Measurements from ENCODE around the gene BRD1. TPM values are rescaled to one million over a fixed set of nuclear protein-coding genes. Genes with fewer than 3 reads are reported as not detected.

Gene BRD1
- total RNA-seq (133 TPM), polyA plus RNA-seq (1 to 10 TPM; 2.0 to 2.4 (median 2.2) TPM)

- H3K36me3 Mint-ChIP-seq: peaks cover 9% of the 10 kb centered on the region
- no peaks in the 10 kb centered on the region for H3K9me3 Mint-ChIP-seq
- H3K36me3 ChIP-seq (ENCODE audit: control insufficient read depth, insufficient read depth, low read length): peaks cover 15% of the 10 kb centered on the region
- peak within 1 kb of the TSS; percentile 93 to 98 (median 94) for H3K4me3 Mint-ChIP-seq
- H3K9me3 ChIP-seq (ENCODE audit: control insufficient read depth in 2 of 2, low read length in 2 of 2): no peaks in the 10 kb centered on the region
- H3K4me1 ChIP-seq (ENCODE audit: control insufficient read depth, insufficient read depth, low read length, poor library complexity, severe bottlenecking): peaks cover 54% of the 10 kb centered on the region
- ATAC-seq (ENCODE audit: low read depth in 2 of 2) (peak; percentile 50 to 54), DNase-seq (peak; percentile 30 to 77 (median 48))
- peak within 1 kb of the TSS; percentile 83 for H3K27ac ChIP-seq (ENCODE audit: insufficient read depth, low read length, poor library complexity, severe bottlenecking)
- H3K27ac Mint-ChIP-seq: peak within 1 kb of the TSS; percentile 93 to 98 (median 93)
- peaks cover 20 to 56% (median 33%) of the 10 kb centered on the region in 4 donors for H3K4me1 Mint-ChIP-seq
- H3K27me3 ChIP-seq (ENCODE audit: control insufficient read depth, insufficient read depth, low read length): no peaks in the 10 kb centered on the region
- H3K27me3 Mint-ChIP-seq: peaks cover 4% of the 10 kb centered on the region
- peak within 1 kb of the TSS; percentile 76 for H3K4me3 ChIP-seq (ENCODE audit: low read depth, low read length)
Observed at GRCh38 chr22:49827853-49828598, at the start of gene BRD1. BRD1 (minus strand) TSS chr22:49827873; CDS start chr22:49824317, 3,556 bp downstream.

DNA sequence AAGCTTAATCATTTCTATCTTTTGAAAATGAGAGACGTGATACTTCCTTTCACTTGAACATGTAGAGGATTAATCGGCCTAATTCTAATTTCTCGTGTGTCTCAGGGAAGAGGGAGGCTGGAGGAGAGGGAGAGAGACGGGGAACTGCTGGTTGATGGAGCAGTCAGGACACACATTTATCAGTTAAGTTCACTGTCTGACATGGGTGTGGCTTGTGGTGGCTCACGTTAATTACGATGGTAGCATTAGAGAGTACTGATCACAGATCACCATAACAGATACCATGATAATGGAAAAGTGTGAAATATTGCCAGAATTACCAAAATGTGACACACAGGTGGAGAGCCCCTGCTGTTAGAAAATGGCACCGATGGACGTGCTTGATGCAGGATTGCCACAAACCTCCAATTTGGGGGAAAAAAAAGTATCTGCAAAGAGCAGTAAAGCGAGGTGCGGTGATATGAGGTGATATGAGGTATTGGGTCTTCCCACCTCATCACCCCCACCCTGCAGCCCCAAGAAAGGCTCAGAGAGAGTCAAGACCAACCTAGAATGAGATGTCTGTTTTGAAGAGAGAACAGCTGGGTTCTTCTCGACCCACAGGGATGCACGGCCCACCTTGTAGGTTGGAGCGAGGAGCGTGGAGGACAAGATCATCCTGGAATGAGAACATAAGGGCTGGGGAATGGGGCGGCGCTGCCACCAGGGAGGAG lies 45.7 kb upstream of the BRD1 start:
- Mint-ChIP-seq H3K9me3 (peaks cover 0 to 7% (median 4%) of the 10 kb centered on the region in 7 donors), H3K4me1 (peaks cover 25 to 60% (median 45%) of the 10 kb centered on the region in 4 donors), H3K27me3 (peaks cover 11% of the 10 kb centered on the region), H3K27ac (peak overlapping the region in 2 of 3 donors; percentile 10 to 71), H3K4me3 (peak overlapping the region in 1 of 4 donors; percentile 33), H3K36me3 (peaks cover 46% of the 10 kb centered on the region)
- peaks cover 13% of the 10 kb centered on the region for H3K4me1 ChIP-seq (ENCODE audit: control insufficient read depth, insufficient read depth, low read length, poor library complexity, severe bottlenecking)
- DNase-seq: no peak
- H3K4me3 ChIP-seq (ENCODE audit: low read depth, low read length): no peak overlapping the region
- no peak for ATAC-seq (ENCODE audit: low read depth in 2 of 2)
- H3K27ac ChIP-seq (ENCODE audit: insufficient read depth, low read length, poor library complexity, severe bottlenecking): no peak overlapping the region
- peaks cover 0 to 2% of the 10 kb centered on the region in 2 experiments for H3K9me3 ChIP-seq (ENCODE audit: control insufficient read depth in 2 of 2, low read length in 2 of 2)
- H3K36me3 ChIP-seq (ENCODE audit: control insufficient read depth, insufficient read depth, low read length): peaks cover 5% of the 10 kb centered on the region
- no peaks in the 10 kb centered on the region for H3K27me3 ChIP-seq (ENCODE audit: control insufficient read depth, insufficient read depth, low read length)

GRCh38 chr22:49872347-49872746 lies 44.7 kb upstream of the BRD1 start:
- ATAC-seq (ENCODE audit: low read depth in 2 of 2): no peak
- peaks cover 11% of the 10 kb centered on the region for H3K27me3 Mint-ChIP-seq
- Histone ChIP-seq H3K4me1 (ENCODE audit: control insufficient read depth, insufficient read depth, low read length, poor library complexity, severe bottlenecking) (peaks cover 24% of the 10 kb centered on the region), H3K27ac (ENCODE audit: insufficient read depth, low read length, poor library complexity, severe bottlenecking) (no peak overlapping the region), H3K9me3 (ENCODE audit: control insufficient read depth in 2 of 2, low read length in 2 of 2) (peaks cover 0 to 2% of the 10 kb centered on the region in 2 experiments), H3K27me3 (ENCODE audit: control insufficient read depth, insufficient read depth, low read length) (no peaks in the 10 kb centered on the region), H3K36me3 (ENCODE audit: control insufficient read depth, insufficient read depth, low read length) (no peaks in the 10 kb centered on the region), H3K4me3 (ENCODE audit: low read depth, low read length) (no peak overlapping the region)
- no peak for DNase-seq
- H3K36me3 Mint-ChIP-seq: peaks cover 45% of the 10 kb centered on the region
- peak overlapping the region in 1 of 3 donors; percentile 54 for H3K27ac Mint-ChIP-seq
- peaks cover 35 to 66% (median 50%) of the 10 kb centered on the region in 4 donors for H3K4me1 Mint-ChIP-seq
- H3K9me3 Mint-ChIP-seq: peaks cover 0 to 9% (median 4%) of the 10 kb centered on the region in 7 donors
- peak overlapping the region in 1 of 4 donors; percentile 57 for H3K4me3 Mint-ChIP-seq

GRCh38 chr22:49871482-49871881 lies 43.8 kb upstream of the BRD1 start:
- Histone ChIP-seq H3K9me3 (ENCODE audit: control insufficient read depth in 2 of 2, low read length in 2 of 2) (peaks cover 1 to 4% of the 10 kb centered on the region in 2 experiments), H3K27ac (ENCODE audit: insufficient read depth, low read length, poor library complexity, severe bottlenecking) (no peak overlapping the region), H3K4me3 (ENCODE audit: low read depth, low read length) (no peak overlapping the region), H3K4me1 (ENCODE audit: control insufficient read depth, insufficient read depth, low read length, poor library complexity, severe bottlenecking) (peaks cover 27% of the 10 kb centered on the region), H3K27me3 (ENCODE audit: control insufficient read depth, insufficient read depth, low read length) (no peaks in the 10 kb centered on the region), H3K36me3 (ENCODE audit: control insufficient read depth, insufficient read depth, low read length) (no peaks in the 10 kb centered on the region)
- H3K4me3 Mint-ChIP-seq: no peak overlapping the region
- H3K27me3 Mint-ChIP-seq: peaks cover 11% of the 10 kb centered on the region
- H3K4me1 Mint-ChIP-seq: peaks cover 41 to 74% (median 55%) of the 10 kb centered on the region in 4 donors
- no peak overlapping the region for H3K27ac Mint-ChIP-seq
- H3K9me3 Mint-ChIP-seq: peaks cover 0 to 14% (median 5%) of the 10 kb centered on the region in 7 donors
- no peak for ATAC-seq (ENCODE audit: low read depth in 2 of 2)
- DNase-seq: no peak
- H3K36me3 Mint-ChIP-seq: peaks cover 48% of the 10 kb centered on the region

GRCh38 chr22:49869845-49870712 lies 42.4 kb upstream of the BRD1 start:
- Histone ChIP-seq H3K27ac (ENCODE audit: insufficient read depth, low read length, poor library complexity, severe bottlenecking) (peak overlapping the region; percentile 58), H3K27me3 (ENCODE audit: control insufficient read depth, insufficient read depth, low read length) (no peaks in the 10 kb centered on the region), H3K36me3 (ENCODE audit: control insufficient read depth, insufficient read depth, low read length) (no peaks in the 10 kb centered on the region), H3K4me3 (ENCODE audit: low read depth, low read length) (peak overlapping the region; percentile 55), H3K4me1 (ENCODE audit: control insufficient read depth, insufficient read depth, low read length, poor library complexity, severe bottlenecking) (peaks cover 27% of the 10 kb centered on the region), H3K9me3 (ENCODE audit: control insufficient read depth in 2 of 2, low read length in 2 of 2) (peaks cover 12% of the 10 kb centered on the region in 2 experiments)
- ATAC-seq (ENCODE audit: low read depth in 2 of 2): peak; percentile 64 to 66
- Mint-ChIP-seq H3K36me3 (peaks cover 54% of the 10 kb centered on the region), H3K4me1 (peaks cover 42 to 71% (median 58%) of the 10 kb centered on the region in 4 donors), H3K9me3 (peaks cover 0 to 24% (median 5%) of the 10 kb centered on the region in 7 donors), H3K27ac (peak overlapping the region; percentile 77 to 84 (median 78)), H3K4me3 (peak overlapping the region; percentile 52 to 85 (median 68)), H3K27me3 (peaks cover 11% of the 10 kb centered on the region)
- peak; percentile 26 to 74 (median 66) for DNase-seq

DNA sequence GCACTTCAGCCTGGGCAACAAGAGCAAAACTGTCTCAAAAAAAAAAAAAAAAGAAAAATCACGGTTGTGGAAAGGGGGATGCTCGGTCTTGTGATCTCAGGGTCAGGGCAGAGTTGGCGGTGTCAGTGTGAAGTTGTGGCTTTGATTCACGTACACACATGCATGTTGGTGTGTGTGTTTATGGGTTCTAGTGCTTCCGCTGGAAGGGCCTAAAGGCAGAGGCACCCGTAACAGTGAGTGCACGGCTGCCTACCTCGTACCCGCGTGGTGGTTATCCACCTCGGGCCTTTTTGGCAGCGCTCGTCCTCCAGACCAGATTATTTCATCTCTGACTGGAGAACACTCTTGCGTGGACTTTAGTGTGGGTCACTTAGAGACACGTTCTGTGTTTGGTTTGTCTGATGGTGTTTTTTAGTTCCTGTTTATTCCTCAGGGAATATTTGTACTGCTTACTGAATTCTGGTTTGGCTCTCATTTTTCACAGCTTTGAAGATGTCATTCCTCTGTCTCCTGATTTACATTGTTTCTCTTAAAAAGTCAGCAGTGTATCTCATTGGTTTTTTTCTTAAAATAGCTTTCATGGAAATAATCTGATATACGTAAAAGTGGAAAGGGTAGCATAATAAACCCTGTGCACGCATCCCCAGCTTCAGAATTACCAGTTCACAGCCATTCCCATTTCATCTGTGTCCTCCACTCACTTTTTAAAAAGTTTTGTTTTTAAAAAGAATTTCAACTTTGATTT lies 41.6 kb upstream of the BRD1 start:
- peak overlapping the region; percentile 35 to 71 (median 65) for H3K27ac Mint-ChIP-seq
- peaks cover 40 to 68% (median 57%) of the 10 kb centered on the region in 4 donors for H3K4me1 Mint-ChIP-seq
- peaks cover 52% of the 10 kb centered on the region for H3K36me3 Mint-ChIP-seq

More for the DNA sequence above, 41.6 kb upstream of the BRD1 start:
- DNase-seq: no peak
- peaks cover 12% of the 10 kb centered on the region in 2 experiments for H3K9me3 ChIP-seq (ENCODE audit: control insufficient read depth in 2 of 2, low read length in 2 of 2)
- H3K27ac ChIP-seq (ENCODE audit: insufficient read depth, low read length, poor library complexity, severe bottlenecking): no peak overlapping the region
- ATAC-seq (ENCODE audit: low read depth in 2 of 2): no peak
- H3K27me3 ChIP-seq (ENCODE audit: control insufficient read depth, insufficient read depth, low read length): no peaks in the 10 kb centered on the region
- no peak overlapping the region for H3K4me3 ChIP-seq (ENCODE audit: low read depth, low read length)
- no peaks in the 10 kb centered on the region for H3K36me3 ChIP-seq (ENCODE audit: control insufficient read depth, insufficient read depth, low read length)
- peaks cover 0 to 24% (median 5%) of the 10 kb centered on the region in 7 donors for H3K9me3 Mint-ChIP-seq
- H3K27me3 Mint-ChIP-seq: peaks cover 11% of the 10 kb centered on the region
- peak overlapping the region in 3 of 4 donors; percentile 56 to 66 (median 57) for H3K4me3 Mint-ChIP-seq
- H3K4me1 ChIP-seq (ENCODE audit: control insufficient read depth, insufficient read depth, low read length, poor library complexity, severe bottlenecking): peaks cover 27% of the 10 kb centered on the region

Data from CD4-positive, CD25-positive, alpha-beta regulatory T cell (primary cell).